CD4-positive, alpha-beta memory T cell (primary cell): ENCODE data around the gene FRMD6. TPM values are rescaled to one million over a fixed set of nuclear protein-coding genes. Genes with fewer than 3 reads are reported as not detected.
"Not testable (repeated sequence)": the region's sequence is repeated elsewhere in the genome, so short reads cannot be mapped to it uniquely, and the experiment has no call there.

Experiments used
- CTCF ChIA-PET: fragments of 350-600 bp; sonication (Branson Sonifier 250); formaldehyde crosslinking; loops from one replicate; lab custom pipeline; 2021; ENCODE audit warnings: inconsistent platforms; ENCODE audit not compliant: partially characterized antibody; lab: Charles Lee
- POLR2A ChIA-PET: fragments of 350-600 bp; sonication (Branson Sonifier 250); formaldehyde crosslinking; loops from one replicate; lab custom pipeline; 2021; ENCODE audit not compliant: partially characterized antibody; lab: Charles Lee
- DNase-seq, 5 donors: peaks; one replicate each; pipeline versions ENCODE4 v3.0.0 to v3.0.0-alpha.2; 2020 to 2022; ENCODE audit warnings: mixed read lengths in 1 of 5
- H3K27ac ChIP-seq: one replicate; pipeline ENCODE4 v1.7.0; 2013; ENCODE audit warnings: low read depth, low read length
- H3K27me3 ChIP-seq: 2 replicates; pipeline ENCODE4 v1.7.0; 2013; ENCODE audit warnings: mild to moderate bottlenecking, low read length, moderate library complexity; ENCODE audit not compliant: insufficient read depth
- H3K36me3 ChIP-seq: 2 replicates; pipeline ENCODE4 v1.7.0; 2013; ENCODE audit warnings: mild to moderate bottlenecking, low read length, moderate library complexity; ENCODE audit not compliant: insufficient read depth
- H3K4me1 ChIP-seq: 2 replicates; pipeline ENCODE4 v1.7.0; 2013; ENCODE audit warnings: mild to moderate bottlenecking, low read length, moderate library complexity; ENCODE audit not compliant: insufficient read depth
- H3K4me3 ChIP-seq, 2 donors: one replicate each; pipeline ENCODE4 v1.7.0; 2013; ENCODE audit warnings: low read length in 2 of 2, mild to moderate bottlenecking in 1 of 2
- H3K9me3 ChIP-seq, 2 donors: one replicate each; pipeline ENCODE4 v1.7.0; 2013; ENCODE audit warnings: low read length in 2 of 2, control low read depth in 1 of 2; ENCODE audit not compliant: control insufficient read depth in 1 of 2
- H3K27ac Mint-ChIP-seq, 7 donors: one replicate each; pipeline ENCODE4 v1.8.0; 2020 to 2021; ENCODE audit warnings: mixed read lengths in 7 of 7, mild to moderate bottlenecking in 6 of 7, inconsistent platforms in 3 of 7, moderate library complexity in 3 of 7
- H3K27me3 Mint-ChIP-seq, 2 donors: one replicate each; pipeline ENCODE4 v1.8.0; 2020 to 2021; ENCODE audit warnings: mixed read lengths in 2 of 2
- H3K36me3 Mint-ChIP-seq, 2 donors: one replicate each; pipeline ENCODE4 v1.8.0; 2020 to 2021; ENCODE audit warnings: mixed read lengths in 2 of 2, inconsistent platforms in 1 of 2, mild to moderate bottlenecking in 1 of 2
- H3K4me1 Mint-ChIP-seq, 4 donors: one replicate each; pipeline ENCODE4 v1.8.0; 2020 to 2021; ENCODE audit warnings: mixed read lengths in 4 of 4, mild to moderate bottlenecking in 1 of 4
- H3K4me3 Mint-ChIP-seq, 8 donors: one replicate each; pipeline ENCODE4 v1.8.0; 2020 to 2021; ENCODE audit warnings: mixed read lengths in 8 of 8, mild to moderate bottlenecking in 7 of 8, moderate library complexity in 6 of 8, inconsistent platforms in 3 of 8
- H3K9me3 Mint-ChIP-seq, 8 donors: one replicate each; pipeline ENCODE4 v1.8.0; 2020 to 2021; ENCODE audit warnings: mixed read lengths in 8 of 8, mild to moderate bottlenecking in 5 of 8, inconsistent platforms in 3 of 8, moderate library complexity in 1 of 8
- intact Hi-C: fragments of 100-400 bp; cut with micrococcal nuclease; formaldehyde crosslinking; loops from one replicate; pipeline ENCODE4 v1.15.1; 2023
- polyA plus RNA-seq, 2 donors: library from polyadenylated mRNA; unstranded; fragments of 300-500 nt; fragmentation: Illumina TruSeq; gene quantifications; one replicate each; pipeline ENCODE4 v1.2.3, GENCODE V29; 2021
- total RNA-seq, 2 experiments: library from RNA; stranded (reverse); gene quantifications; one replicate each; pipeline ENCODE4 v1.2.3, GENCODE V29; 2021

The FRMD6 gene
- total and polyA plus RNA-seq, 4 experiments from 2014 or later: 0.62 to 0.81 (median 0.80) TPM; not detected in 1

DNA sequence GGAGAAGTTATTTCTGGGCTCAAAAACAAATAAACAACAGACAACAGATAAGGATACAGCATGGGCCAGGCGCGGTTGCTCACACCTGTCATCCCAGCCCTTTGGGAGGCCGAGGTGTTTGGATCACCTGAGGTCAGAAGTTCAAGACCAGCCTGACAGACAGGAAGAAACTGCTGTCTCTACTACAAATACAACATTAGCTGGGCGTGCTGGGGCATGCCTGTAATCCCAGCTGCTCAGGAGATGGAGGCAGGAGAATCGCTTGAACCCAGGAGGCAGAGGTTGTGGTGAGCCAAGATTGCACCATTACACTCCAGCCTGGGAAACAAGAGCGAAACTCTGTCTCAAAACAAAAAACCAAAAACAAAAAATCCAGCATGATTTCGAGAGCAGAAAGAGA is 117.6 kb downstream of the FRMD6 start:
- H3K27me3 ChIP-seq, CTCF ChIA-PET, intact Hi-C loops, H3K4me3 ChIP-seq, H3K4me1 ChIP-seq, H3K27ac Mint-ChIP-seq, H3K36me3 Mint-ChIP-seq, POLR2A ChIA-PET, H3K9me3 Mint-ChIP-seq, H3K4me1 Mint-ChIP-seq, H3K36me3 ChIP-seq, H3K27ac ChIP-seq, H3K4me3 Mint-ChIP-seq, DNase-seq, H3K9me3 ChIP-seq: not testable (repeated sequence)
- peaks cover 12 to 13% of the 10 kb centered on the region in 2 donors for H3K27me3 Mint-ChIP-seq

DNA sequence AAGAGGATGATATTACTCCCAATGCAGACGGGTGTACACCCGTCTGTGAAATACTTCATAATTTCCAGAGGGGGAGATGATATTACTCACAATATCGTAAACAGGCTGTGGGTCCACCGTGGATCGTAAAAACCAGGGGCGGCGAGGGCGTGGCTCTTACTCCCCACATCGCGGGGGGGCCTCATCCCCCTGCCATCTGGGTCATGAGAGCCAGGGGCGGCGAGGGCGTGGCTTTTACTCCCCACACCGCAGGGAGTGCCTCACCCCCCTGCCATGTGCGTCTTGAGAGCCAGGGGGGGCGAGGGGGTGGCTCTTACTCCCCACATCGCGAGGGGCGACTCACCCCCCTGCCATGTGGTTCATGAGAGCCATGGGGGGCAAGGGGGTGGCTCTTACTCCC is 122.5 kb downstream of the FRMD6 start:
- Histone ChIP-seq H3K36me3 (no peaks in the 10 kb centered on the region), H3K4me1 (no peaks in the 10 kb centered on the region), H3K27ac (no peak overlapping the region), H3K9me3 (no peaks in the 10 kb centered on the region), H3K27me3 (no peaks in the 10 kb centered on the region), H3K4me3 (no peak overlapping the region)
- intact Hi-C loops: no loop called here
- H3K27me3 Mint-ChIP-seq: peaks cover 4 to 10% of the 10 kb centered on the region in 2 donors
- ChIA-PET POLR2A (no interaction called here), CTCF (no interaction called here)
- peaks cover 0 to 5% (median 3%) of the 10 kb centered on the region in 4 donors for H3K4me1 Mint-ChIP-seq
- no peaks in the 10 kb centered on the region for H3K36me3 Mint-ChIP-seq
- DNase-seq: no peak
- H3K4me3 Mint-ChIP-seq: no peak overlapping the region
- H3K27ac Mint-ChIP-seq: peak overlapping the region in 1 of 7 donors; percentile 8
- no peaks in the 10 kb centered on the region for H3K9me3 Mint-ChIP-seq

DNA sequence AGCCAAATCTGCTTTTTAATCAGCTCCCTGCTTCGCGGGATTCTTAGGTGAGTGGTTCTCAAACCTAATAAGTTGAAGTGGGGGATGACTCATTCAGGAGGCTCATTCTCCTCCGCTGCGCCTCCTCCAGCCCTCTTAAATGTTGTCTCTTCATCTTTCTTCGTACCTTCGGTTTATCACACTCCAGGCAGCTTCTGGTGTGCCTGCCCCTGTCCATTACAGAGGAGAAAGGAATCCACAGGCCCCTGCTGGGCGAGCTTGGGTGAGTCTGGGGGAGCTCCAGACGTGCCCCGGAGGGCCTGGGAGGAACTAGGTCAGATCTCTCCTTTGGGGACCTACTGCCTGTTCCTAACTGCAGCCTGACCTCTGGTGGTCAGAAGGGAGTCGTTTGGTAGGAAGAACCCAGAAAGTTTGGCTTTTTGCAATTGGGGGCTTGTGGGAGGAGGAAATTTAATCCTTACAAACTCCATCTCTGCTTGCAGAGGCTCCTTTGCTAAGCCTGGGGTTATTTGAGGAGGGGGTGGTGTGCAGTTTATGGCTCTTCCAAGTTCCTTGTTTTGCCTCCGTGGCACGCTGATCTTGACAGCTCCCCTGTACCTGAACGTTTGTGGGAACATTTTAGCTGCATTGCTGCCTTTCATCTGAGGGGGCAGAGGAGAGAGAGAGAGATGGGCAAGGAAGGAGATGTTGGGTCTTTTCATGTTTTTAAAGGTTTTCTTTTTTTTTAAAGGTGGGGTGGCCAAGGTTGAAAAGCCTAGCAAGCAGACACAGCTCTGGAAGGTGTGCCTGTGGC is 124.6 kb downstream of the FRMD6 start:
- Histone ChIP-seq H3K27me3 (no peaks in the 10 kb centered on the region), H3K9me3 (no peaks in the 10 kb centered on the region), H3K4me1 (peaks cover 8% of the 10 kb centered on the region), H3K4me3 (no peak overlapping the region), H3K27ac (no peak overlapping the region), H3K36me3 (no peaks in the 10 kb centered on the region)
- H3K4me1 Mint-ChIP-seq: peaks cover 11 to 12% (median 11%) of the 10 kb centered on the region in 4 donors
- ChIA-PET CTCF (interaction anchor here (0.6 to 8.1 kb wide), 19 partner anchors 9 to 502 kb away, joined by 3 to 81 read pairs (median 3); partner anchors contain the start of gene GNG2), POLR2A (no interaction called here)
- peak overlapping the region in 1 of 7 donors; percentile 72 for H3K27ac Mint-ChIP-seq
- intact Hi-C loops: no loop called here
- H3K4me3 Mint-ChIP-seq: peak overlapping the region in 4 of 8 donors; percentile 57 to 70 (median 61)
- H3K9me3 Mint-ChIP-seq: no peaks in the 10 kb centered on the region
- H3K27me3 Mint-ChIP-seq: peaks cover 10 to 14% of the 10 kb centered on the region in 2 donors
- peak in 3 of 5 donors; percentile 11 to 17 (median 15) for DNase-seq
- H3K36me3 Mint-ChIP-seq: no peaks in the 10 kb centered on the region

DNA sequence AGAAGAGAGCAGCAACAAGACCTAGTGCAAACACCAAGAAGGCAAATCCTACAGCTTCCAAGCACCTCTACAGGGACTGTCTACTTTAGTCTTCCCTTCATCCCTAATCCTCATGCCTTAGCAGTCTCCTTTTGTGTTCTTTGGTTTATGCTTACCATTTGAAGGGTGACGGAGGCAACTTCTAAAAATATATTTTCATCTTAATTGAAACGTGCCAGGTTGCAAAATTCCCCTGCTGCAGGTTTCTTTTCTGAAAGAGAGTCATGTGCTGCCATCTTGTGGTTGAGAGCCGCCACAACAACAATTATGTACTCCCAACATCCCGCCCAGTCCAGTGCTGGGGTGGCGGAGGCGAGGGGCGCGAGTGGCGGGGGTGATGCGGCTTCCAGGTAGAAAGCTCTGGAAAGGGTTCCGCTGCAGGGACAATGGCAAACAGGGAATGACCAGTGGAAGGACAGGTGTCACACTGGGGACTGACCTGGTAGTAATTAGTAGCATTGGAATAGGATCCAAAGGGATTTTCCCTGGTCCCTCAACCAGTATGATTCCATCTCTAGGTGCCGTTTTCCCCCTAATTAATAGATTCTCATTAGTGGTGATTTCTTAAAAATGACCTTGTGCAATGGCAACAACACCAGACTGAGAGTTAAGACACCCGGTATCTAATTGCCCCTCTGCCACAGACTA is 128.4 kb downstream of the FRMD6 start:
- peak; percentile 64 to 70 (median 69) for DNase-seq
- Histone ChIP-seq H3K27me3 (no peaks in the 10 kb centered on the region), H3K4me3 (no peak overlapping the region), H3K9me3 (no peaks in the 10 kb centered on the region), H3K27ac (no peak overlapping the region), H3K36me3 (no peaks in the 10 kb centered on the region), H3K4me1 (peaks cover 8% of the 10 kb centered on the region)
- Mint-ChIP-seq H3K27ac (peak overlapping the region in 2 of 7 donors; percentile 2 to 75), H3K9me3 (peaks cover 0 to 5% (median 1%) of the 10 kb centered on the region in 8 donors), H3K4me3 (peak overlapping the region in 1 of 8 donors; percentile 71), H3K27me3 (peaks cover 18 to 21% of the 10 kb centered on the region in 2 donors), H3K36me3 (no peaks in the 10 kb centered on the region), H3K4me1 (peaks cover 12 to 16% (median 13%) of the 10 kb centered on the region in 4 donors)
- CTCF ChIA-PET: interaction anchor here (0.6 to 8.1 kb wide), 28 partner anchors 13 to 1003 kb away, joined by 3 to 81 read pairs (median 4); partner anchors contain the start of genes FRMD6 and GNG2
- POLR2A ChIA-PET: interaction anchor here (1.3 kb wide), 1 partner anchor 198 kb away, joined by 4 read pairs; no protein-coding TSS in a partner anchor
- intact Hi-C loops: loop anchor here (1.0 to 5.0 kb wide), 6 partner anchors 67 to 497 kb away; partner anchors contain the start of gene GNG2

Other genes with a start within 250 kb of the FRMD6 start
- 10 to 100 TPM; 81.3 to 84.8 TPM for gene GNG2, start 208.7 kb downstream of the FRMD6 start, total RNA-seq
- gene GNG2, start 208.7 kb downstream of the FRMD6 start, polyA plus RNA-seq: 100 to 1,000 TPM; 159 to 177 TPM